Activated CD4-positive, CD25-positive, alpha-beta regulatory T cell treated with anti-CD3 and anti-CD28 coated beads, Interleukin-2, amount 50 U/mL, for 16 hours (primary cell): ENCODE data around the gene RPL27A.
A peak's percentile ranks its signal among the peaks of the same experiment; 100 is the strongest.

ENCODE experiments used
- DNase-seq: peaks from one replicate; pipeline ENCODE4 v3.0.0-alpha.2; 2020; ENCODE audit warnings: low read depth, low spot score

RPL27A gene

DNA sequence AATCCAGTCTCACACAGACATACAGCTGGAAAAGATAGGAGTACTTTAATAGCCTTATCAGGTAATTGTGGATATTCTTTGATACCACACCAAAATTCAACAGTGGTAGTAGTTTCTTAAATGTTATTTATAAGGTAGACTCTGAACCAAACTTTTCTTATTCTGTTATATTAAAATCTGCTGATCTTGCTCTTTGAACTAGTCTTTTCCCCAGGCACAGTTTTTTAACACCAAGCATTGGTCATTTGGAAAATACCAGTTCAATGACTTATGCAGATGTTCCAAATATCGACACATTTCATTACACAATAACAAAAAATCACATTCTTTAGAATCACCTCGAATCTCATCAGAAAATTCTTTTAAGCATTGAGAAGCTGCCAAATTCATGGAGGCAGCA, 7.7 kb upstream of the RPL27A start:
- DNase-seq, result no peak

DNA sequence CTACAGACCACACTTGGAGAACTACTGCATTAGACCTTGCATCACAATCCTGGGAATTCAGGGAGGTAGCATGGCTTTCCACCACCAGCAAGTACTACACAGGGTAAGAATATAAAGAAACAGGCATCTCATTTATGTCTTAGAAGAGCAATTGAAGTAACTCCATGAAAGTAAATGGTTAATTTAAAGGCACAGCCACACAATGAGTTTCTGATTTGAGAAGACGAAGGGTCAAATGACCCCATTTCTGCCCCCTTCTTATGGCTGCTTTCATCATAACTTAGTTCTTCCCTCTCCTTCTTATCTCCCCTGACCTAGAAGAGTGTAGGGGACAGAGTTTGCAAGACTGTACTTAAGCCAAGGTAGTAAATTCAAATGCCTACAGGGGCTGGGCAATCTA, 6.1 kb upstream of the RPL27A start:
- DNase-seq, result no peak

DNA sequence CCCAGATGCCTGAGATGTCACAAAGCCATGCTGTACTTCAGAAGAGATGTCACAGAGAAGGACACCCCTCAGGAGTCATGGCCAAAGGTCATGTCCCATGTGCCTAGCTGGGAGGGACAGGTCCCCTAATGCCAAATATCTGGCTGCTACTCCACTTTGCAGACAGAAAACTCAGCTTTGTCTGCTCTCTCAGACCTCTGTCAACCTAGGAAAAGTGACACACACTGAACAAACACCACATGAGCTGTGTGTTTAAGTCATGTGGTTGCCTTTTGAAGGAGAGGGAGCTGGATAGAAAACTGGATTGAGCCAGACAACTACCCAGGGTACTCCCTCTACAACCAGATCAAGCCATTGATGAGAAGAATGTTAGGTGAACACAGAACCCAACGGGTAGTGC, 3.6 kb upstream of the RPL27A start:
- DNase-seq, result no peak

DNA sequence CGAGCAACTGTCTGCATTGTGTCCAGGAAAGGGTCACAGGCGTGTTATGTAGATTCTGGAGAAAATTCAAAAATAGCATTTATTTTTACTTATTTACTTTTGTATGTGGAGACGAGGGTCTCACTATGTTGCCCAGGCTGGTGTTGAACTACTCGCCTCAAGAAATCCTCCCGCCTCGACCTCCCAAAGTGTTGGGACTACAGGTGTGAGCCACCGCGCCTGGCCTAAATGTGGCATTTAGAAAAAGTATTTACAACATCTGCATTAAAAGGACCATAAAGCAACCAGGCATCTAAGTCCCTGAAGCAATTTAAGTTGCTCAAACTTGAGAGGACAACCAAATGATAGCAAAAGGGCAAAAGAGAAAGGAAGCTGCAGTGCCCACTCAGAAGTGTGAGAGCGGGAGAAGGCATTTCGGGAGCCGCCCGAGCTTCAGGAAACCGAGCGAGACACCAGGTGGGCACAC, 722 bp upstream of the RPL27A start:
- DNase-seq, result no peak

DNA sequence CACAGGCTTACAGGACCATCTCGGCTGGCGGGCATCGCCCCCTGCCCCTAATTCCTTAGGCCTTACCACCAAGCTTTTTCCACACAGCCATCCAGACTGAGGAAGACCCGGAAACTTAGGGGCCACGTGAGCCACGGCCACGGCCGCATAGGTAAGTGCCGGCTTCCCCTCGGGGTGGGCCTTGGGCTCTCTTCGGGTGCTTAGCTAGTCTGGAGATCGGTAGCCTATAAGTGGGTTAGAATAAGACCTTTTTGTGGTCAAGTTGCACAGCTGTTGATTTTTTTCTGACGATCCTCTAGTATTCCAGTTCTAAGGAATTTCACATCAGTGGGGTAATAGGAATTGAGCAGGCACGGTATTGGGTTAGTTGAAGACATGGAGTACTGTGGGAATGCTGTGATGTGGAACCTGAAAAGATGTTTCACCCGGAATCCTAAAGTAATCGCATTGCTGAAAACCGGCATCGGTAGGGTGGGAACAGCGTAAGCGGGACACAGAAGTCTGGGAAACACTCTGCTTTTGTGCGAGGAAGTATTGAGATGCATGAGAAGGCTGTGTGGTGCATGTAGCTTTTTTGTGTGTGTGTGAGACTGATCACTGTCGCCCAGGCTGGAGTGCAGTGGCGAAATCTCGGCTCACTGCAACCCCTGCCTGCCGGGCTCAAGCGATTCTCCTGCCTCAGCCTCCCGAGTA, 669 bp downstream of the RPL27A start:
- no peak for DNase-seq

DNA sequence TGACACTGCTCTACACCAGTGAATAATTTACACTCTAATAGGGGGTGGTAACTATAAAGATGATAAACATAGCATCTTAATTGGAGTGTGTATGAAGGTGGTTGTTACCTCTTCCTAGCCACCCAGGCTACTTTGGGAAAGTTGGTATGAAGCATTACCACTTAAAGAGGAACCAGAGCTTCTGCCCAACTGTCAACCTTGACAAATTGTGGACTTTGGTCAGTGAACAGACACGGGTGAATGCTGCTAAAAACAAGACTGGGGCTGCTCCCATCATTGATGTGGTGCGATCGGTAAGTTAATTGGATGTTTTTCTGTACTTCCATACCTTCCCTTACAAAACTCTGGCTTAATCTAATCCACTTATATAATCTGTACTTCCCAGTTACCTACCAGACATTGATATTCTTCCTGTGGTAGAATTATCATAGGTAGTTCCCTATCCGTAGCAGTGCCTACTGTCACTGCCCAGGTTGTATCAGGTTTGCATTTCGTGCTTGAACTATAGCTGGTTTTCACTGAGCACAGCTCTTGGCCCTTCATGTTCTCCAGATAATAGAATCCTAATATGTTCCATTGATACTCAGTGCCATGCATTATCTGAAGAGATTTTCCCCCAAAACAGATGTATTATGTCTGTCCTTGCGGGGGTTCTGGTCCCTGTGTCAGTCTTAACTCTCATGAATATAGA, 2.2 kb downstream of the RPL27A start:
- no peak for DNase-seq

DNA sequence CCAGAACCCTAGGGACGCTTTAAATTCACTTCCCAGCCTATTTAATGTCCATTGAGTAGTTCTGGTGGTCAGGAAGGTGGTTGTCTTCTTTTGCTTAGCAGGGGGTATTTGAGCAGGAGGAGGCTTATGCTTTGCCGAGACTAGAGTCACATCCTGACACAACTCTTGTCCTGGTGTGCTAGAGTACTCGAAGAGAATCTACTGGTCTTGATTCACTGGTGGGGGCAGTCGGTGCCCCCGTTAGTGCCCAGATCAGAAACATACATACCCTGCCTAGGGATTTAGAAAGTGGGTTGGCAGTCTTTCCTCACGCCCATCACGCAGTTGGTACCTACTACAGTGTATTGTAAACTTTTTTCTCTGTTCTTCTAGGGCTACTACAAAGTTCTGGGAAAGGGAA, 2.7 kb downstream of the RPL27A start:
- DNase-seq, result no peak

DNA sequence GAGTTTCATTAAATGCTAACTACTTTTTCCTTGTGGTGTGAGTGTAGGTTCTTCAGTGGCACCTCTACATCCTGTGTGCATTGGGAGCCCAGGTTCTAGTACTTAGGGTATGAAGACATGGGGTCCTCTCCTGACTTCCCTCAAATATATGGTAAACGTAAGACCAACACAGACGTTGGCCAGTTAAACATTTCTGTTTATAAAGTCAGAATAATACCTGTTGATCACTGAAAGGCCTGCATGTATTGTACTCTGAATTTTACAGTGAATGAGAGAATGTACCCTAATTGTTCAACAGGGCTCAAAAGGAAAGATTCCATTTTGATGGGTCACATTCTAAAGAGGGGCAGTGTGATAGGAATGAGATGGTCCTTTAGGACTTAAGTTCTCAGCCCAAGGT, 3.2 kb downstream of the RPL27A start:
- DNase-seq, result no peak

DNA sequence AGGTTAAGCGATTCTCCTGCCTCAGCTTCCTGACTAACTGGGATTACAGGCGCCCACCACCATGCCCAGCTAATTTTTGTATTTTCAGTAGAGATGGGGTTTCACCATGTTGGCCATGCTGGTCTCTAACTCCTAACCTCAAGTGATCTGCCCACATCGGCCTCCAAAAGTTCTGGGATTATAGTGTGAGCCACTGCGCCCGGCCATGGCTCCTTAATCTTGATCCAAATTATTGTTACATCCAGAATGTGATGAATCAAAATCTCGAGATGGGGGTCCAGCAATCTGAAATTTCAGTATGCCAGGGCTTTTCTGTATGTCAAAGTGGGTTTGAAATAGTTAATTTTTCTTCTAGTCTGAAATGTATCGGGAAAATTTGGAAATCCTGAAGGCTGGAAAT, 3.7 kb downstream of the RPL27A start:
- DNase-seq, result no peak

DNA sequence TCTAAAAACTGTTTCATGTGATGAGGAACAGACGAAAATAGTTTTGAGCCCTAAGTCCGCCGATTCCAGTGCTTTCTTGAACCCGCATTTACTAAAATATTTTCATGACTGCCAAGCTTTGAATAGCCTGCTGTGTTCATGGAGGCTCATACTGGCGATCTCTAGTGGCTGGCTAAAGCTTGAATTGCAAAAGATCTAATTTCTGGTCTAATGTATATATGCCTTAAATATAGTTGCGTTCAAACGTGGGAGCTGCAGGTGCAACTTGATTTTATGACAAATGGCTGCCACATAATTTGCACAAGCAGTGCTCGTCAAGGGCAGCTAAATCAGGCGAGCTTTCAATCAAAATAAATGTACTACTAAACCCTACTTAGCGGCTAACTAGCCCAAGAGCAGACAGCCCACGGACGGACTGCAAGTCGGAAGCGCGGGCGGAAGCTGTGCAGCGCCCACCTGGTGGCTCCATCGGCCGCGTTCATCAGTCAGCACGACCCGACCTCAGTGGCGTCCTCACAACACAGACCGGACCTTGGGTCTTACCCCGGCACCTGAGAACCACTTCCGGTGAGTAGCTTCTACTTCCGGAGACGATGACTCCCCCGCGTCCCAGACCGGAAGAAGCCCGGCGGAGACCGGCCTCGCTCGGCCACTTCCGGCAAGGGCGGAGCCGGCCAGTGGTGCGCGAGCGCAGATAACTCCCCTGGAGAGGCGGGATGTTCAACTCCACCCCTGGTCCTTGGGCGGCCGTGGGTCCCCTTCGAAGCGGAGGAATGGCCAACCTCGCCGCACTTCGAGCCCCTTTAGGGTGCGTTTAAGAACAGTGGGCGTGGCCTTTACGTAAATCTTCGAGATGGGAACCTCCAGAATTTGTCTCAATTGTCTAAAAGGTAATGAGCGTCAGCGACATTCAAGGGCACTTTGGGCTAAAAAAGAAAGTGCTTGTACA, 6.1 kb downstream of the RPL27A start:
- DNase-seq, result peak; percentile 69

DNA sequence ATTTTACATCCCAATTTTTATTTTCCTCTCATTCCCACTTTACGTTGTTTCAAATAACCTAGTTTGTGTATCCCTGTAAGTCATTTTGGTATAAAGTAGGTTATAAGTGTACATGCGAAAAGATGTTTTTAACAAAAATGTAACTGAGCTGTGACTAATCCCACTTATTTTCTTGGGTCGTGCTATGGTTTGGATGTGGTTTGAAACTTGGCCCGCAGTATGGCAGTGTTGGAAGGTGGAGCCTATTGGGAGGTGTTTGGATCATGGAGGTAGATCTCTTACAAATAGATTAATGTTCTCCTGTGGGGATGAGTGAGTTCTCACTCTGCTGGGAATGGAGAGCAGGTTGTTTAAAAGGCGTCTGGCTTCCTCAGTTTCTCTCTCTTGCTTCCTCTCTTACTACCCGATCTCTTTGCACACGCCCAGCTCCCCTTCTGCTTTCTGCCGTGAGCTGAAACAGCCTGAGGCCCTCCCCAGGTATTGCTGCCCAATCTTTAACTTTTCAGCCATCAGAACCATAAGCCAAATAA, 7.2 kb downstream of the RPL27A start:
- no peak for DNase-seq

DNA sequence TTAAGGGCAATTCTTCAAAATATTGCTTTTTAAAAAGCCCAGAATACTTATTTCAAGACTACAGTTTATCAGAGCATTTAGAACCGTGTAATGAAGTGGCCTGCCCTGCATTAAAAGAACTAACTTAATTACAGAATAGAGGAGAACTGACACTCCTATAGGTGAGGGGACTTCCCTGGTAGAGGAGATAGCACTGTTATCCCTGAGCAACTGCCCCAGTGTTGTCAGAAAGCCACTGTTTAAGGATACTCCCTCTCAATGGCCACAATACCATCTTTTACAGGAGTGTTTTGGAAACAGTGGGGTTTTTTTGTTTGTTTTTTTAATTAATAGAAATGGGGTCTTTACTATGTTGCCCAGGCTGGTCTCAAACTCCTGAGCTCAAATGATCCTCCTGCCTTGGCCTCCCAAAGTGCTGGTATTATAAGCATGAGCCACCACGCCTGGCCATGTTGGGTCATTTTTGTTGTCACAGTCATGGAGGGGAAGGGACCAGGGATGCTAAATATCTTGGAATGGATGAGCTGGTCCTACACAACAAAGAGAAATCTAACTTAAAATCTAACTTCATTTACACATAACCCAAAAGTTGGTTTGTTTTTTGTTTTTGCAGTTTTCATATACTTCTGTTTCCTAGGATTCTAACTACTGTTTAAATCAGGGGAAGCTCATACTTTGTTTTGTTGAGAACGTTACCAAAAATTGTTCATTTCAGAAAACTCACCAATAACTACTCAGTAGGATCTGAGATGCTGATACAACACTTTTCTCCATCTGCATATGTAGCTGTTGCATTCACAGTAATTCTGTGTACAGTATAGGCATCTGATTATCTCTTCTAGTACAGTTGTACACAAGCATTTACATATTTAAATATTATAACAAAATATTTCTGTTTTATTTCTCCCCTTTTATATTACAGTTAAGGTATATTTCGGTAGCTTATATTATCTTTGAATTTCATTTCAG, 8.1 kb downstream of the RPL27A start:
- DNase-seq, result no peak

DNA sequence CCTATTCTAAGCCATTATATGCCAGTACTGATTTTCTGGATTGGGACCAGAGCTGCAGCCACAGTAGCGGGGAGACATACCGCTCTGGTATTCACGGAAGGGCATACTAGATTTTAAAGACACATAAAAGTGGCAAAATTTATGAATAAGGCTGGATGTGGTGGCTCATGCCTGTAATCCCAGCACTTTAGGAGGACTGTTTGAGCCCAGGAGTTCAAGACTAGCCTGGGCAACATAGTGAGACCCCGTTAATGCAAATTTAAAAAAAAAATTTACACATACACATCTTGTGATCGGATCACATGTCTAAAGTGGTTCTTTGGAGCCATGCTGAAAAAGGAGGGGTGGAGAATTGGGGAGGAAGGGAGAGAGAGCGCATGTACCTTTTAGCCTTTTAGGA, 9.0 kb downstream of the RPL27A start:
- DNase-seq, result no peak

DNA sequence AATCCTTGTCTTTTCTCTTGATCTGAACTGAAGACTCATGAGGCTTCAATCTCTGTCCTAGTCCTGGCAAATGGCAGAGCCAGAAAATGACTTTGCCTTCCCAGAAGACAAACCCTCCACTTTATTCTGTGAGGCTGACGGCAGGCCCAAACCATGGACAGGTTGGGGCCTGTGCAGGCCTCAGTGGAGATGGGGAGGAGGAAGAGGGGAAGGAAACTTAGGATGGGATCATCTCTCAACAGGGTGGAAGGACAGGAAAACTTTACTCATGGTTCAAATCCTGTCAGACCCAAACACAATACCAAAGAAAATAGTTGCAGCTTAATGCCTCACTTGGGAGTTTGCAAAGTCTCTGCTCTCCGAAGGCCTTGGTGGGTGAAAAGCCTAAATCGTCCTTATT, 9.8 kb downstream of the RPL27A start:
- DNase-seq, result no peak

DNA sequence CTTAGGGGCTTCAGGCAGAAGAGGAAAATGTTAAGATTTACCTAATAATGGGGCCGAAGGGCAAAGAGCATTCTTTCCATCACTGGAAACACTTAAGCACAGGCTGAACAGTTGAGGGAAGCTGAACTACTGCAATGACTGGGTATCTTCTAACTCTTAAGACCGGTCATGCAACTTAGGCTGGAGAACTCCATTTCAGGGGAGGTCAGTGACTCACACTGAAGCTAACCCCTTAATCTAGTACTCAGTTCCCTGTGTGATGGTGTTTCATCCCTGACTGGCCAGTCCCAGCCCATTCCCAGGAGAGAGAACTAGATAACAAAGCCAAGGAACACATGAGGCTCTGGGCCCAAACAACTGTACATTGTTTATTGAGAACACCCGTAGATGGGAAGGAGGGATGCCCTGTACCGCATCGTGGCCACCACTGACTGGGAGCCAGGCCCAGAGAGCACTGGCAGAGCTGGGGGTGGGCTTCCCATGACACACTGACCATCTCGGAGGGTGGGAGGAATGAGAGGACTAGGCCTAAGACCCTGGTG, 10.5 kb downstream of the RPL27A start:
- no peak for DNase-seq

DNA sequence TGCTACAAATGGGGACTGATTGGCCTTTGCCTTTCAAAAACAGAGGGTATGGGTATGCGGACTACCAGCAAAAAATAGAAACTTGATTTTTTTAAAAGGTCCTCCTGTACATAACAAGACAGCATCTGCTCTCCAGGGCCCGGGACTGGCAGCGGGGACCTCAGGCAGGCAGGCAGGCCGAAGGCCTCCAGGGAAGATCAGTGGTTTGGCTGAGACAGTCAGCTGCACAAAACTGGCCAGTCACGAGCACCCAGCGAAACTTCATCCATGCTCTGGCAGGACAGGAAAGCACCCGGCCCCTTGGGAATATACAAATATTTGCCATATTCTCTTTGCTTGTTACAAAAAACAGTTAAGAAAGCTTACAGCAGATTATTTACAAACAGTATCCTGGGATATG, 11.0 kb downstream of the RPL27A start:
- no peak for DNase-seq

DNA sequence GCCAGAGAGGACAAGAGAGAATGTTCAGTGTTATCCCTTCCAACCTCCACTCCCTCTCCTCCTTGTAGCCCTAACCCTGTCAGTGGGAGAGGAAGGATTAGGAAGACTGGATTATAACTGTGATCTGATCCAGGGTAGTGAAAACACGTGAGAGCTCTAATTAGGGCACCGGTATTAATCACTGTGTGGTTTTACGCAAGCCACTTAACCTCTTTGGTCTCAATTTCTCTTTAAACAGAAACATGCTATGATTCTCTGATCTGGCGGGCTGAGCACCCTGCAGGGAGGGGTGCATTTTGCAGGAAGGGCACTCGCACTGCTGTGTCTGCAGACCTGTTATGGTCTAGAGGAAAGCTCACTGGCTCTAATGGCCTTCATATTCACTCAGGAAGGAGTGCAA, 11.5 kb downstream of the RPL27A start:
- DNase-seq, result no peak

DNA sequence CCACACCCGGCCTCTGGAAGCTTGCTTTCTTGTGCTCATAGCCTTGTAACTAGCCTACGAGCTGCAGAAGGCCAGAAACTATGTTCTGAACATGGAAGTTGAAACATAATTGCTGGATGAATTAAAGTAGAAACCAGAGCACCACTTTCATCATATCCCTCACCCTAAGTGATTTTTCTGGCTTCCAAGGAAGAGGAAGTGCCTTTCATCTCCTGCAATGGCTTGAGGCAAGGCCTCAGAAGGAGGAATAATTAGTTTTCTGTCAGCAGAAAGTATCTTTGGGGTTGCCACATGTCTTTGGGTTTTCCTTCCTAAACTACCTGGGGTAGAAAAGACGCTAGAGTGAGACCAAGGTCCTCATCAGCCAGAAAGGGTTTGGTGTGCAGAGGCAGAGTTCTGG, 14.5 kb downstream of the RPL27A start:
- DNase-seq, result no peak

DNA sequence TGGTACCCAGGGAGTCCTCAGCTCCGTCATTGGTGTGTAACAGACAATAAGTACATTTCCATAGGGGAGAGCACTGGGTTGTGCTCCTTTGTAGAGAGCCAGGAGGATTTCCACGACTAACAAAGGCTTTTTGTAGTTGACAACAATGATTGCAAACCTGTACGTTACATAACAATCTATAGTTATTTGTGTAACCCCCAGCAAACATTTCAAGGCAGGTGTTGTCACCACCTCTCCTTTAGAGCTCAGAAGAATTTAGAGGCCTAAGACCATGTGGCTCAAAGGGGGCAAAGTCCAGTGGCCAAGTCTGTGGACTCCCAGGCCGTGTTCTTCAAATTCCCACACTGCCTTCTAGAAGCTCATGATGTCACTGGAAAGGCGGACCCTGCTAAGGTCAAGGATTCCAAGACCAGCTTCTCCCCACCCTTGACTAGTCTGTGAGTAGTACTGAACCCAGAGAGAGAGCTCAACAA, 15.8 kb downstream of the RPL27A start:
- DNase-seq, result no peak

DNA sequence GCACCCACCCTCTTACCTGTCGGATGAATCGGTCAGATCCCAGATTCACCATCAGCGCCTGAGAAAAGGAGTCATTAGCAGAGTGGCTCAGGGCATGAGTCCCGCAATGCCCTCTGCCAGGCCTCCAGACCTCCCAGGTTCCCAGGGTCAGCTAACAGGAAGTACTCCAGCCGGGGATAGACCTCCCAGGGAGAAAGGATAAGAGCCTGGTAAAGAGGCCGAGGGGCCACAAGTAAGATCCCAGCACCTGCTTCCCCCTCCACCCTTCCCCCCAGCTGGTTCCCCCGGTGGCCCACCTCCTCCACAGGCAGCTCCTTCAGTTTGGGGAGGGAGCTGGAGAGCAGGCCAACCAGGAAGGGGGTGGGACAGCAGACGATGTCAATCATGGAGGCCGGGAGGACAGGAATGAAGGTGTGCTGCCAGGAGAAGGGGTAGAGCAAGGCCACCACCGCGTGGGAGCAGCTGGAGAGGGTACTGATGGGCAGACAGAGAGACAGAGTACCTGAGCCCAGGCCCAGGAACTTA, 16.4 kb downstream of the RPL27A start:
- no peak for DNase-seq
